ENCODE results near the gene DCC. TPM values are rescaled to one million over a fixed set of nuclear protein-coding genes. Genes with fewer than 3 reads are reported as not detected.

Gene DCC
- polyA plus RNA-seq, 2 of the 4 experiments (the other 2 are of a cell fraction), result 0.12 TPM; not detected in 1

DNA sequence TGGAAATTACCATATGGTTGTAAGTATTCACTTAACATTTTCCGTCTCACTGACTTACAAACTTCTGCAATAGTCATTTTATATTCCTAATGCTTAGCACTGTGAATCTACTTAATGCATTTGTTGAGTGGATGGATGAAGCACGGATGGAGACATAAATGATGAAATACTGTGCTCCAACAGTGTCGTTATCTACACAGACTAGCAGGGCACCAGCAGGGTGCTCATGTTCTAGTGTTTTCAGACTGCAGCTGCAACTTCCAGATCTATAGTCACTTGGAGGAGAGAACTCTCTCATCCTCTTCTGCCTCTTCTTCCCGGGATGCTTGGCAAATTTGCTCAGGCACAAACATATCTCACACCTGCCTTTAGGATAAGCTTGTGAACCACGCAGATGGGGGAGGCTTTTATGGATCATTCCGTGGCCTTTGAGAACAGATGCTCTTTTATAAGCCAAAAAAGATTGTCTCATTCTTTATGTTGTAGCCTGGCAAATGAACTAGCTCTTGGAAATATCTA, 1086.7 kb downstream of the DCC start:
- Histone ChIP-seq H3K27ac (no peak overlapping the region), H3K4me2 (no peak overlapping the region), H3K4me3 (no peak overlapping the region), H3K9me3 (no peaks in the 10 kb centered on the region), H3K4me1 (no peaks in the 10 kb centered on the region)
- FAIRE-seq (no peak), DNase-seq (ENCODE audit: low read depth in 1 of 2, low spot score in 1 of 2) (no peak), ATAC-seq (no peak)
- POLR2A ChIA-PET, result no interaction called here
- CTCF ChIA-PET, result no interaction called here
- no peak for TF ChIP-seq TFCP2L1 (CRISPR knock-in tag; IDR thresholded peaks at IDR 0.05)
- 0% methylated on average over 6 of the region's 6 CpGs for WGBS (ENCODE audit: missing lambda C conversion rate)

DNA sequence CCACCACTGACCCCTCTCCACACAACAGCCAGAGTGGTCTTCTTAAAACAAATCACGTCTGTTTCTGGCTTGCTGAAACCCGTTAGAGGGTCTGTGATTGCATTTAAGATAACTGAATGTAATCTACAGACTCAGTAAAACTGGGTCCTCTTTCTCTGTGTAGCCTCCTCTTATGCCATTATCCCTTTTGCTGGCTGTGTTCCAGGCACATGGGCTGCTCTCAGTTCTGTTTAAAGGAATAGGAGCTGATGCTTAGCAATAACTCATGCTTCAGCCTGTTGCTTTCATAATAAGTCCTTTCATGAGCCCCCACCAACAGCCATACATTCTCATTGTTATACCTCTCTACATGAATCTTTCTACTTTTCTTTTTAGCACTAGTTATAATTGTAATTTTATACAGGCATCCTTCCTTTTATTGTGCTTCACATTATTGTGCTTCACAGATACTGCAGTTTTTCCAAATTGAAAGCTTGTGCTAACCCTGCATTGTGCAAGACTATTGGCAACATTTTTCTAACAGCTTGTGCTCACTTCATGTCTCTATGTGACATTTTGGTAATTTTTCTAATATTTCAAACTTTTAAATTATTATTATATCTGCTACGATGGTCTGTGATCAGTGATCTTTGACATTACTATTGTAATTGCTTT, 1101.9 kb downstream of the DCC start:
- FAIRE-seq (no peak), DNase-seq (ENCODE audit: low read depth in 1 of 2, low spot score in 1 of 2) (no peak), ATAC-seq (no peak)
- H3K9me3 ChIP-seq, result no peaks in the 10 kb centered on the region
- H3K4me3 ChIP-seq, result no peak overlapping the region
- POLR2A ChIA-PET, result no interaction called here
- H3K27ac ChIP-seq, result no peak overlapping the region
- no peak overlapping the region for H3K4me2 ChIP-seq
- TF ChIP-seq RNF2 (IDR thresholded peaks at IDR 0.05; ENCODE audit: borderline replicate concordance, low read depth) (no peak), TFCP2L1 (CRISPR knock-in tag; IDR thresholded peaks at IDR 0.05) (no peak), FOSL2 (IDR thresholded peaks at IDR 0.05) (no peak), FOSL2 (CRISPR knock-in tag; IDR thresholded peaks at IDR 0.05) (no peak), RARB (CRISPR knock-in tag; IDR thresholded peaks at IDR 0.05) (no peak), BHLHE40 (IDR thresholded peaks at IDR 0.05; ENCODE audit: low read depth, low read length) (no peak), RAD21 (conservative IDR thresholded peaks at IDR 0.05 in 1 of 2, IDR thresholded peaks at IDR 0.05 in 1 of 2) (no peak), RFX5 (IDR thresholded peaks at IDR 0.05) (no peak), HDAC2 (IDR thresholded peaks at IDR 0.05) (no peak)
- 0% methylated on average over 3 of the region's 3 CpGs for WGBS (ENCODE audit: missing lambda C conversion rate)
- CTCF ChIA-PET, result no interaction called here
- no peaks in the 10 kb centered on the region for H3K4me1 ChIP-seq

DNA sequence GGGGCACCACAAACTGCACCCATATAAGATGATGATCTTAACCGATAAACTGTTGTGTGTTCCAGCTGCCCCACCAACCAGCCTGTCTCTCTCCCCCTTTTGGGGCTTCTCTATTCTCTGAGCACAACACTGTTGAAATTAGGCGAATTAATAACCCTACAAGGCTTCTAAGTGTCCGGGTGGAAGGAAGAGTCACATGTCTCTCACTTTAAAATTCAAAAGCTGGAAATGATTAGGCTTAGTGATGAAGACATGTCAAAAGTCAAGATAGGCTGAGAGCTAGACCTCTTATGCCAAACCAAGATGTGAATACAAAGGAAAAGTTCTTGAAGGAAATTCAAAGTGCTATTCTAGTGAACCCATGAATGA, 1102.4 kb downstream of the DCC start:
- CTCF ChIA-PET, result no interaction called here
- FAIRE-seq (no peak), ATAC-seq (no peak), DNase-seq (ENCODE audit: low read depth in 1 of 2, low spot score in 1 of 2) (no peak)
- Histone ChIP-seq H3K9me3 (no peaks in the 10 kb centered on the region), H3K4me2 (no peak overlapping the region), H3K4me1 (no peaks in the 10 kb centered on the region), H3K4me3 (no peak overlapping the region), H3K27ac (no peak overlapping the region)
- POLR2A ChIA-PET, result no interaction called here
- no peak for TF ChIP-seq MAZ (IDR thresholded peaks at IDR 0.05; ENCODE audit: borderline replicate concordance, low read depth, low read length)
- no peak for TF ChIP-seq MYC (IDR thresholded peaks at IDR 0.05; ENCODE audit: borderline replicate concordance, low read length)
- TF ChIP-seq JUN (IDR thresholded peaks at IDR 0.05), result no peak
- TF ChIP-seq ZFP36 (IDR thresholded peaks at IDR 0.05; ENCODE audit: borderline replicate concordance, partially characterized antibody), result no peak
- TF ChIP-seq, protein P1, sequence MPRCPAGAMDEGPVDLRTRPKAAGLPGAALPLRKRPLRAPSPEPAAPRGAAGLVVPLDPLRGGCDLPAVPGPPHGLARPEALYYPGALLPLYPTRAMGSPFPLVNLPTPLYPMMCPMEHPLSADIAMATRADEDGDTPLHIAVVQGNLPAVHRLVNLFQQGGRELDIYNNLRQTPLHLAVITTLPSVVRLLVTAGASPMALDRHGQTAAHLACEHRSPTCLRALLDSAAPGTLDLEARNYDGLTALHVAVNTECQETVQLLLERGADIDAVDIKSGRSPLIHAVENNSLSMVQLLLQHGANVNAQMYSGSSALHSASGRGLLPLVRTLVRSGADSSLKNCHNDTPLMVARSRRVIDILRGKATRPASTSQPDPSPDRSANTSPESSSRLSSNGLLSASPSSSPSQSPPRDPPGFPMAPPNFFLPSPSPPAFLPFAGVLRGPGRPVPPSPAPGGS (IDR thresholded peaks at IDR 0.05), result no peak
- TF ChIP-seq HOXB5 (CRISPR knock-in tag; IDR thresholded peaks at IDR 0.05), result no peak
- no peak for TF ChIP-seq CHD2 (IDR thresholded peaks at IDR 0.05; ENCODE audit: low read length, partially characterized antibody)
- TF ChIP-seq ZC3H11A (IDR thresholded peaks at IDR 0.05), result no peak
- TF ChIP-seq, protein P2, sequence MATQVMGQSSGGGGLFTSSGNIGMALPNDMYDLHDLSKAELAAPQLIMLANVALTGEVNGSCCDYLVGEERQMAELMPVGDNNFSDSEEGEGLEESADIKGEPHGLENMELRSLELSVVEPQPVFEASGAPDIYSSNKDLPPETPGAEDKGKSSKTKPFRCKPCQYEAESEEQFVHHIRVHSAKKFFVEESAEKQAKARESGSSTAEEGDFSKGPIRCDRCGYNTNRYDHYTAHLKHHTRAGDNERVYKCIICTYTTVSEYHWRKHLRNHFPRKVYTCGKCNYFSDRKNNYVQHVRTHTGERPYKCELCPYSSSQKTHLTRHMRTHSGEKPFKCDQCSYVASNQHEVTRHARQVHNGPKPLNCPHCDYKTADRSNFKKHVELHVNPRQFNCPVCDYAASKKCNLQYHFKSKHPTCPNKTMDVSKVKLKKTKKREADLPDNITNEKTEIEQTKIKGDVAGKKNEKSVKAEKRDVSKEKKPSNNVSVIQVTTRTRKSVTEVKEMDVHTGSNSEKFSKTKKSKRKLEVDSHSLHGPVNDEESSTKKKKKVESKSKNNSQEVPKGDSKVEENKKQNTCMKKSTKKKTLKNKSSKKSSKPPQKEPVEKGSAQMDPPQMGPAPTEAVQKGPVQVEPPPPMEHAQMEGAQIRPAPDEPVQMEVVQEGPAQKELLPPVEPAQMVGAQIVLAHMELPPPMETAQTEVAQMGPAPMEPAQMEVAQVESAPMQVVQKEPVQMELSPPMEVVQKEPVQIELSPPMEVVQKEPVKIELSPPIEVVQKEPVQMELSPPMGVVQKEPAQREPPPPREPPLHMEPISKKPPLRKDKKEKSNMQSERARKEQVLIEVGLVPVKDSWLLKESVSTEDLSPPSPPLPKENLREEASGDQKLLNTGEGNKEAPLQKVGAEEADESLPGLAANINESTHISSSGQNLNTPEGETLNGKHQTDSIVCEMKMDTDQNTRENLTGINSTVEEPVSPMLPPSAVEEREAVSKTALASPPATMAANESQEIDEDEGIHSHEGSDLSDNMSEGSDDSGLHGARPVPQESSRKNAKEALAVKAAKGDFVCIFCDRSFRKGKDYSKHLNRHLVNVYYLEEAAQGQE (IDR thresholded peaks at IDR 0.05), result no peak
- WGBS (ENCODE audit: missing lambda C conversion rate), result 27% methylated on average over 3 of the region's 3 CpGs

Measured in A549 (cell line).